ENCODE data around the gene PRDM12. TPM values are rescaled to one million over a fixed set of nuclear protein-coding genes. Genes with fewer than 3 reads are reported as not detected.

The PRDM12 gene
- total and polyA plus RNA-seq, 7 donors, result 0.03 to 0.17 (median 0.06) TPM; not detected in 4

GRCh38 chr9:130659699-130660248, 4.6 kb upstream of the PRDM12 start:
- Histone ChIP-seq H3K36me3 (ENCODE audit: insufficient read depth in 1 of 2, low read depth in 1 of 2) (no peaks in the 10 kb centered on the region), H3K27ac (no peak overlapping the region), H3K9me3 (no peaks in the 10 kb centered on the region), H3K27me3 (ENCODE audit: insufficient read depth in 3 of 3, low read length in 2 of 3) (peaks cover 7 to 91% (median 49%) of the 10 kb centered on the region in 3 donors), H3K4me3 (peak overlapping the region; percentile 64), H3K4me1 (peaks cover 20% of the 10 kb centered on the region)
- 1 to 3% (median 2%) methylated on average over 39 to 58 of the region's 58 CpGs for WGBS, 3 donors
- DNase-seq (no peak), ATAC-seq (no peak)
- TF ChIP-seq, protein P1, sequence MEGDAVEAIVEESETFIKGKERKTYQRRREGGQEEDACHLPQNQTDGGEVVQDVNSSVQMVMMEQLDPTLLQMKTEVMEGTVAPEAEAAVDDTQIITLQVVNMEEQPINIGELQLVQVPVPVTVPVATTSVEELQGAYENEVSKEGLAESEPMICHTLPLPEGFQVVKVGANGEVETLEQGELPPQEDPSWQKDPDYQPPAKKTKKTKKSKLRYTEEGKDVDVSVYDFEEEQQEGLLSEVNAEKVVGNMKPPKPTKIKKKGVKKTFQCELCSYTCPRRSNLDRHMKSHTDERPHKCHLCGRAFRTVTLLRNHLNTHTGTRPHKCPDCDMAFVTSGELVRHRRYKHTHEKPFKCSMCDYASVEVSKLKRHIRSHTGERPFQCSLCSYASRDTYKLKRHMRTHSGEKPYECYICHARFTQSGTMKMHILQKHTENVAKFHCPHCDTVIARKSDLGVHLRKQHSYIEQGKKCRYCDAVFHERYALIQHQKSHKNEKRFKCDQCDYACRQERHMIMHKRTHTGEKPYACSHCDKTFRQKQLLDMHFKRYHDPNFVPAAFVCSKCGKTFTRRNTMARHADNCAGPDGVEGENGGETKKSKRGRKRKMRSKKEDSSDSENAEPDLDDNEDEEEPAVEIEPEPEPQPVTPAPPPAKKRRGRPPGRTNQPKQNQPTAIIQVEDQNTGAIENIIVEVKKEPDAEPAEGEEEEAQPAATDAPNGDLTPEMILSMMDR (IDR thresholded peaks at IDR 0.05), result no peak
- intact Hi-C loops (cut with DNase I), result no loop called here

DNA sequence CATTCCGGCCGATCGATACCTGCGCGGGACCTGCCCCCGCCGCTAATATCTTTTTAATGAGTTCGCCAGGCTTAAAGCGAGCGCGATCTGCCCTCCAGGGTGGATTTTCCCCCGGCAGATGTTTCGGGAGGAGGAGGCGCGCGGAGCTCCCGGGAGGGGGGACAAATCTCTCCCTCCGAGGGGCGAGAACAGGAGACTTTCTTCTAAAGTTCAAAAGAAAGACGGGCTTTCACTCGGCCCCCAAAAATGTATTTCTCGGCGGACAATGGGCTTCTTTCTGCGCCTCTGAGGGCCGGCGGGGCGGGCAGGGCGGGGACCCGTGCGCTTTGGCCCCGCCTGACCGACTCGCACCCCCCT, 4.1 kb upstream of the PRDM12 start:
- 0 to 1% (median 1%) methylated on average over 28 to 33 of the region's 33 CpGs for WGBS, 3 donors
- Histone ChIP-seq H3K36me3 (ENCODE audit: insufficient read depth in 1 of 2, low read depth in 1 of 2) (no peaks in the 10 kb centered on the region), H3K4me3 (peak overlapping the region; percentile 64), H3K4me1 (peaks cover 23% of the 10 kb centered on the region), H3K27me3 (ENCODE audit: insufficient read depth in 3 of 3, low read length in 2 of 3) (peaks cover 7 to 96% (median 50%) of the 10 kb centered on the region in 3 donors), H3K27ac (no peak overlapping the region), H3K9me3 (no peaks in the 10 kb centered on the region)
- TF ChIP-seq, protein P1 (IDR thresholded peaks at IDR 0.05), result no peak
- intact Hi-C loops (cut with DNase I), result no loop called here
- DNase-seq (no peak), ATAC-seq (no peak)

DNA sequence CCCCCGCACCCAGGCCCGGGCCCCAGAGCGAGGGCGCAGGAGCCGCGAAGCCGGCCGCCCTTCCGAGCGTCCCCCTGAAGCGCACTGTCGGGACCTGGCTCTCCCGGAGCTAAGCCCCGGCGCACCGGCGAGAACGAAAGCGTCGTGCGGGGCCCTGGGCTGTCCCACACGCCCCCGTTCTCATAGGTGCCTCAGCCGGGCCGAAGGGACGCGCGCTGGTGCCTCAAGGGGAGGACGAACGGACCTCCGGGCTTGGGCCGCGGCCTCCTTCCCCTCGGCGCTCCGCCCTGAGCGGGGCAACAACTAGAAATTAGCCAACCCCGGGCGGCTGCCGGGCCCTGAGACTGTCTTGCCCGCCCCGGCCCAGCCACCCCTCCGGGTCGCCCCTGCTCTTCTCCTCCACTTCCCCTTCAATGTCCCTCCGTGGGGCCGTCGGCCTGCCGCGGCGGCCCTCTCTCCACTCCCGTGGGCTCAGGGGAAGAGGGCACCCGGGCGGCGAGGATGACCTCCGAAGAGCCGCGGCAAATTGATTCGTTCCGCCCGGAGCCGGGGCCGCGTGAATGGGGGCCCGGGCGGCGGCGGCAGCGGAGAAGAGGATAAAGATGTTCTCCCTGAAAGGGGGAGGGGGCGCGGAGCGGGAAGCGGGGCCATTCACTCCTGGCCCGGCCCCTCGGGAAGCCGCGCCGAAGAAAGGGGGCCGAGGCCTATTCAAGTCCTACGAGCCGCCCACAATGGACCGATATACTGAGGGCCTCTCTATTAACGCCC, 3.5 kb upstream of the PRDM12 start:
- H3K4me1 ChIP-seq, result peaks cover 28% of the 10 kb centered on the region
- H3K27ac ChIP-seq, result no peak overlapping the region
- intact Hi-C loops (cut with DNase I), result no loop called here
- H3K36me3 ChIP-seq (ENCODE audit: insufficient read depth in 1 of 2, low read depth in 1 of 2), result no peaks in the 10 kb centered on the region
- ATAC-seq, result peak in 3 of 4 donors; percentile 21 to 37 (median 31)
- no peak for DNase-seq
- no peaks in the 10 kb centered on the region for H3K9me3 ChIP-seq
- peak overlapping the region; percentile 64 for H3K4me3 ChIP-seq
- 1 to 2% (median 1%) methylated on average over 69 to 82 of the region's 82 CpGs for whole genome bisulfite sequencing, 3 donors
- peaks cover 7 to 97% (median 55%) of the 10 kb centered on the region in 3 donors for H3K27me3 ChIP-seq (ENCODE audit: insufficient read depth in 3 of 3, low read length in 2 of 3)
- TF ChIP-seq, protein P1 (IDR thresholded peaks at IDR 0.05), result no peak

- TF ChIP-seq, protein P1 (IDR thresholded peaks at IDR 0.05), result no peak
- ATAC-seq (peak in 1 of 4 donors; percentile 33), DNase-seq (no peak)
- intact Hi-C loops (cut with DNase I), result no loop called here
- WGBS, 3 donors, result 4 to 7% (median 6%) methylated on average over 43 to 47 of the region's 47 CpGs
- Histone ChIP-seq H3K27ac (no peak overlapping the region), H3K9me3 (no peaks in the 10 kb centered on the region), H3K27me3 (ENCODE audit: insufficient read depth in 3 of 3, low read length in 2 of 3) (peaks cover 7 to 97% (median 62%) of the 10 kb centered on the region in 3 donors), H3K36me3 (ENCODE audit: insufficient read depth in 1 of 2, low read depth in 1 of 2) (no peaks in the 10 kb centered on the region), H3K4me1 (peaks cover 28% of the 10 kb centered on the region), H3K4me3 (peak overlapping the region; percentile 64)
Measured at GRCh38 chr9:130661451-130662098, 2.8 kb upstream of the PRDM12 start.
